ENCODE measurements around the gene TSPAN4.

GRCh38 chr11:888310-889212, 45.9 kb downstream of the TSPAN4 start:
- TF ChIP-seq POLR2A (IDR thresholded peaks at IDR 0.05; ENCODE audit: low read length) (no peak), GATA1 (IDR thresholded peaks at IDR 0.05; ENCODE audit: low read depth, low read length) (no peak)
